CD4-positive, alpha-beta T cell treated with Interleukin-4 for 4 hours (primary cell): ENCODE measurements around the gene CRIP1.

ENCODE experiments used
- DNase-seq: peaks from one replicate; pipeline ENCODE4 v3.0.0-alpha.2; 2020

Gene CRIP1, protein sequence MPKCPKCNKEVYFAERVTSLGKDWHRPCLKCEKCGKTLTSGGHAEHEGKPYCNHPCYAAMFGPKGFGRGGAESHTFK

DNA sequence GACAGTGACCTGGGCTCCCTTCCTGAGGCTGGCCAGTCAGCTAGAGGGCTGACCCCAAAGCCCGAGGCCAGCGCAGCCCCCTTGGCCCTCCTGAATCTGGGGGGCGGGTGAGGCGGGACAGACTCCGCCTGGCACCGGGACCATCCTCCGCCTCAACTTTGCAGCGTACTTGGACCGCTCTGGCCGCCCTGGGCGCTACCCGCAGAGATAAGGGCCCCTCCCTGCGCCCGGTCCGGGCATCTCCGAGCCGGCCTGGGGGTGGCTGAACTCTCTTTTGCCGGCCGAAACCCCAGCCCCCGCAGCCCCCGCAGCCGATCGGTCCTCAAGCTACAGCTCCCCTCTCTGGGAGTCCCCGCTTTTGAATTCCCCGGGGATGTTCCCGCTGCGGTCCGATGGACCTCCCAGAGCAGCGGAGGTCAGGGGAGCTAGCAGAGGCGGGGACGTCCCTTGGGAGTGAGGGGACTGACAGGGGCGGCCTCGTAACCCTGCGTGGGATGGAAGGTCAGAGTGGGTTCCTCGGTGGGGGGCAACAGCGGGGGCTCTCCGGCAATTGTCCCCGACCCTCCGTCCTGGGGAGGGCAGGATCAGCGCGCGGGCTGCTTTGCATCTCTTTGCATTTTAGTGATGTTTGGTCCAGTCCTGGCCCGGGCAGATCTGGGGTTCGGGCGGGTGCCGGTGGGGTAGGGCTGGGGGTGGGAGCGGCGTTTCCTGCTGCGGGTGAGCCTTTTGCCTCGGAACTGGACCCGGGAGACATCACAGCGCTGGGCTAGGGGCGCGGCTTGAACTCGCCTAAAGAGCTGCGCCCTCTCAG lies at the start of gene CRIP1:
CRIP1 (plus strand) TSS at position 724 of the 811 bp plus-strand sequence. CDS start 374 bp downstream, outside the sequence.
- peak; percentile 14 for DNase-seq

- DNase-seq: no peak
Observed at GRCh38 chr14:105436891-105437722, 49.6 kb upstream of the CRIP1 start.

- no peak for DNase-seq
Observed at GRCh38 chr14:105437723-105438500, 48.8 kb upstream of the CRIP1 start.

DNA sequence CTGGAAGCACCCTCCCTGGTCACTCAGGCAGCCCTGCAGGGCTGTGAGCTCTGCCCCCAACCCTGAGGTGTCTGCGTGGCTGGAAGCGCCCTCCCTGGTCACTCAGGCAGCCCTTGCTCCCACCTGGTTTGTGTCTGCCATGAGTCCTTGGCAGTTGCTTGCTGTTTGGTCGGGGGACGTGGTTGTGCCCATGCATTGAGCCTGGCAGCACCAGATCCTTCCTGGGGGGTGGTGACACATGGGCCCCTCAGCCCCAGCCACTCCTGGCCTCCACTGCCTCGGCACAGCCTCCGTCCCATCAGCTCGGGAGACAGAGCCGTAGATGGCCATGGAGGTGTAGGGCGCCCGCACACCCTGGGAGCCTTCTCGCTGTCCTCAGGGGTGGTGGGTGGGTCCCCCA lies 47.5 kb upstream of the CRIP1 start:
- no peak for DNase-seq

DNA sequence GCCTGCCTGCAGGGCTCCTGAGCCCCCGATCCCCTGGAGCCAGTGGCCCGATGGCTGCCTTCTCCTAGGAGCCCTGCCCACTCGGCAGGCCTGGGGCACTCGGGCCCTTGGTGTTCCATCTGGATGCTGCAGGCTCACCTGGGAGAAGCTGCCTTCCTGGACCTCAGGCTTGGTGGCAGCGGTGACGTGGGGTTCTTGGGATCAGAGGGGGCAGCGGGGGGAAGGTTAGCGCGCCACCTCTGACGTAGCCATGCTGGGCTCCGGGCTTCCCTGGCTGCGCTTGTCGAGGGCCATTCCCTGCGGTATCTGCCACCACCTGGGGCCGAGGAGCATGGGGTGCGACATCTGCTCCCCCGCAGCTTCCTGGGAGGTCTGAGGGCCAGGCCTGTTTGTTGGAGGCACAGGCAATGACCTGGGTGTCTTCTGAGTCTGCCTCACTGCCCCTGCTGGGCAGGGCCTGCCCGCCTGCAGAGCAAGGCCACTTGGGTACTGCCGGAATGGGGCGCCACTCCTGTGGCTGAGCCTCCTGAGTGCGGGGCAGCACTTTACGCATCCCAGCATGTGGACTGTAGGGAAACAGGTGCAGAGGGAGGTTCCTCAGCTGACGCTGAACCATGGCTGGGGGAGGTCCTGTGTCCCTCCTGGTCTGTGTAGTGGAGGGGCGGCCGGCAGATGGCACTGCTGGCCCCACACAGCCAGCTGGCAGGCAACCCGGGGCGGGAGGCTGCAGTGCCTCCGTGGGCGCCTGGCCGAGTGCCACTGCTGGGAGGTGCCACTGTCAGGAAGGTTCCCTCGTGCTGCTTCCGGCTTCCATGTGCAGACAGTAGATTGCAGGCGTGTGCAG lies 46.8 kb upstream of the CRIP1 start:
- DNase-seq: no peak

- DNase-seq: no peak
Observed at GRCh38 chr14:105440554-105440900, 46.2 kb upstream of the CRIP1 start.

GRCh38 chr14:105440992-105441391 lies 45.7 kb upstream of the CRIP1 start:
- DNase-seq: no peak

DNA sequence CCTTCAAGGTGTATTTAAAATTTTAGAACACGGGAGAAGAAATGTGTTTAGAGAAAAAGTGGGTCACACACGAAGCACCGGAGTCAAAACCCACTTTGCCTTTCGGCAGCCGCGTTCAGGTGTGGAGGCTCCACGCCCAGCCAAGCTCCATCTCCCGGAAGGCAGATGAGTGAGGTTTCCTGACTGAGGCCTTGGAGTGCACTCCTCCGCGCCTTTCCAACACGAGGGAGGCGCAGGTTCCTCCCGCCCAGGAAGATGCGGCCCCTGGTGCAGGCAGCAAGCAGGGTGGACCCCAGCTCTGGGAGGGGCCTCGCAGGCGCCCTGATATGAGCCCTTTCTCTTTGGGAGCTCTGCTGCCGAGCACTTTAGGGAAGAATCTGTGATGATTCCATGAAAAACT lies 44.6 kb upstream of the CRIP1 start:
- DNase-seq: no peak

- no peak for DNase-seq
Observed at GRCh38 chr14:105442834-105443233, 43.9 kb upstream of the CRIP1 start.

DNA sequence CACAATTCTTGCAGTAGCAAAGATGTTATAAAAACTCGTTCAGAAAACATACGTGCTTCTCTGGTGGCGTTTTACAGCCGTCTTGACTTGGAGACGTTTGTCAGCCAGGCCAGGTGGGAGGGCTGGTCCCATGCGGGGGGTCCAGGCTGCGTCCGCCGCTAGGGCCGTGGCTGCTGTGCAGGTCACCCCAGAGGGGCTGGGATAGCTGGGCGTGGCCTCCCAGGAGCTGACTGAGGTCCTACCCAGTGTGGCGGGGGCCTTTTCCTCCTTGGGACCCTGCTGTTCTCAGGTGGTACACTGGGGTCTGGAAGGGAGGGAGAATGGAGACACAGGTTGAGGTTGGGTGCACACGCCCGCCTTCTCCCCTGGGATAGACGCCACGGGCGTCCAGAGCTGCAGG lies 41.8 kb upstream of the CRIP1 start:
- no peak for DNase-seq

GRCh38 chr14:105445290-105445689 lies 41.4 kb upstream of the CRIP1 start:
- no peak for DNase-seq

DNA sequence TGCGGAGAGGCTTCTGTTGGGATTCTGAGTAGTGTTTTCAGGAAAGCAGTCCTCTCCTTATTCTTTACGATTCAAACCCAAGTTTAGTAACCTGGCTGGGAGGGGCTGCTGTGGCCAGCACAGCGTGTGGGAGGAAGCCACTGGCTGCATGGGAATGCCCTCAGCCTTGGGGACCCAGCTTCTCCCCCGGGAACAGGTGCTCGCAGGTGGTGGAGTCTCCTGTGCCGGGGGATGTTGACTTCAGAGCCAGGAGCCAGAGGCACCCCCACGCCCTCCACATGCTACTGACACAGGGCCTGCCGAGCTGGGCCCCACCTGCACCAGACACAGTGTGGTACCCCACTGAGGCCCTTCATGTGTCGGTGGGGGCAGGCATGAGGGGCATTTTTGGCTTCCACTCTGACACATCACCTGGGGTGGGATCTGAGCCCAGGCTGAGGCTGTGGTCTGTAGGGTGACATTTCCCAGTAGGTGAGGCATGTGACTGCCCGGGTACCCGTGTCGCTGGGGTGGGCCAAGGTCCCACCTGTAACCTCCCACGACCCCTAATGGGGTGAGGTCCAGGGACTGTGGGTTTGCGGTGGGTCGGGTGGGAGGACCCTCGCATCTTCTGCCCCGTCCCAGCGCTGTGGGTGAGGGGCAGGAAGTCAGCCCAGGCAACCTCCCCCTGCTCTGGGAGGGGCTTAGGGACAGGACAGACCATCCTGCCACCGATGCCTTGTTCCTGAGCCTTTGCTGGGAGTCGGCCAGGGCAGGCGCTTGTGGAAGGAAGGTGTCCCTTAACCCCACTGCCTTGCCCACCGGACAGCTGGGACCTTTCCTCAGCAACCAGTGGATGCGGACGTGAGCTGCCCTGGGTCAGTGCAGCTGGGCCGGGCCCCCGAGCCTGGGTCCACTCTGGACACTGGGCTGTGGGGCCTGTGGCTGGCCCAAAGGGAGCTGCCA lies 40.5 kb upstream of the CRIP1 start:
- DNase-seq: no peak

- no peak for DNase-seq
Observed at GRCh38 chr14:105446971-105447370, 39.7 kb upstream of the CRIP1 start.

DNA sequence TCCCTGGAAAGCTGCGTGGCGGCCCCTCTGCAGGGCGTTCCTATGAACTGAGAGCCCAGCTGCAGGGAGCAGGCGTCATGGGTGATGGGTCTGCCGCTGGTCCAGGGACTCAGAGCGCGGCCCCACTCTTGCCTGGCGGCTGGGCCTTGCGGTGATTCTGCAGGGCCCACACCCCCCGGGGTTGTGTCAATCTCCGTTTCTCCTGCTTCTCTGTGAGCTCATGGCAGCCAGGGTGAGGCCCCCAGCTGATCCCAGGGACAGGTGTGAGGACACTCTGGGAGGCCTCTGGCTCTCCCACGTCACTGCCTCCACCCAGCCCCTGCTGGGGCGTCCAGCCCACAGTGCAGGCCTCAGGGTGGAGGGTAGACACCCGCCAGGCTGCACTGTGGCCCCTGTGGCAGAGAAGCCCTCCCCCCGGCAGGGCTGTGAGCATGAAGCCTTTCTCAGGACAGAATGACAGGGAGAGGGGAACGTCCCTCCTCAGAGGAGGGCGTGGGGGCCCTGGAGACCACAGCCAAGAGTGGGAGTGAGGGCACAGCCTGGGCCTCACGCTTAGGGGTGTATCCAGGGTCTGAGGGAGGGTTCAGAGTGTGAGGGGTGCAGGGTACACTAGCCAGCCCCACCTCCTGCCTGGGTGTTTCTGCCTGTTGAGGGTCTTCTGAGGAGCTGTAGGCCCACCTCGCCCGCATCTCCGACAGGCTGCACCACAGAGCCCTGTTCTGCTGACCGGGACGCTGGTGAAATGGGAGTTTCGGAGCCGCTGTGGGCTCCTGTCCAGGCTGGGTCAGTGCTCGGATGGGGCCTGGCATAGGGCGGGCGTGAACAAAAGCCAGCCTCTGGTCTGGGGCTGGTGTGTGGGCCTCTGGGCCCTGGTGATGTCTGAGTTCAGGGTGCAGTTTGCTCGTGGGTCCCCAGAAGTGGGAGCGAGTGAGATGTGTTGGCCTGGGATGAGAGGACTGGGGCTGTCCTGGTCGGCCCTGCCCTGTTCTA lies 38.7 kb upstream of the CRIP1 start:
- DNase-seq: no peak

DNA sequence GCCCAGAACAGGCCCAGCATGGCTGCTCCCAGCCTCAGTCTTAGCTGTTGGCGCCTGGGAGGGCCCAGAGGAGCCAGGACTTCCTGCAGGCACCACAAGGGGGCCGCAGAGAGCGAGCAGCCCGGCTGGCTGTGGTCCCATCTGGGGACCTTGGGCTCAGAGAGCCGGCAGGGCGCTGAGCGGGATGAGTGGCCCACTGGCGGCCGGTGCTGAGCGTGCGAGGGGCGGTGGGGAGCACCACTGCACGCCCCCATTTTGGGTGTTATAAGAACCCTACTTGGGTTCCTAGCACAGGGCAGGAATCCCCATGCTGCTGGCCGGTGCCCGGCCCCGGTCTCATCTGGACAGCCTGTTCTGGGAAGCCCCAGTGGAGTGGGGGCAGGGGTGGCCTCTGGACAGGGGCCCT lies 38.0 kb upstream of the CRIP1 start:
- DNase-seq: peak; percentile 69

DNA sequence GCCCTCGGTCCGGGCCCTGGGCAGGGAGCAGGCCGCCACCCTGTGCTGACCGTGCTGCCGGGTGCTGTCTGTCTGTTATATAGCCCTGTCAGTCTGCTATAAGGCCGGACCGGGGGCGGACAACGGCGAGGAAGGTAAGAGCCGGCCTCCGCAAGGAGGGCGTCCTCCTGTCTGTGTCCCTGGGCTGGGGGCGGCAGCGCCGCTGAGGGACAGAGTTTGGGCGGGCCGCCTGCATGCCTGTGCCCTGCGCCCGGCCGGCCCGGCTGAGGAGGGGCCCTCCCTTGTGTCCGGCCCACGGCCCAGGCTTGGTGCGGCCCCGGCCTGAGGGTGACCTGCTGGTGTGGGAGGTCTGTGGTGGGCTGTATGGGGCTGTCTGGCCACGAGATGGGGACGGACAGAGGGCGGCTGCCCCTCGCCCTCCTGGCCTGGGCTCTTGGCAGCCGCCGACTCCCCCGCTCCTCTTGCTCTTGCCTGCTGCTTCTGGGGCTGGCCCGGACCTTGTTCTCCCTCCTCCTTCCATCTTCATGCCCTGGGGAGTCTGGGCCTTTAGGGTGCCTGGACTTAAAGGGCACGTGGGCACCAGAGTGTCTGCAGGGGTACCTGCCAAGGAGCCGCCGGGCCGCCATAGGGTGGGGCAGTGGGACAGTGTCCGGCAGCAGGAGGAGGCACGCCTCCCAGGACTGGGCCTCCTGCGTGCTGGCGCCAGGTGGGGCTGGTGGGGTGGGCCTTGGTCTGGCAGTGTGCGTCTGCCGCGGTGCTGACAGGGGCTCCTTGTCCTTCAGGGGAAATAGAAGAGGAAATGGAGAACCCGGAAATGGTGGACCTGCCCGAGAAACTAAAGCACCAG lies 37.2 kb upstream of the CRIP1 start:
- DNase-seq: no peak

- DNase-seq: no peak
Observed at GRCh38 chr14:105450123-105450505, 36.6 kb upstream of the CRIP1 start.

DNA sequence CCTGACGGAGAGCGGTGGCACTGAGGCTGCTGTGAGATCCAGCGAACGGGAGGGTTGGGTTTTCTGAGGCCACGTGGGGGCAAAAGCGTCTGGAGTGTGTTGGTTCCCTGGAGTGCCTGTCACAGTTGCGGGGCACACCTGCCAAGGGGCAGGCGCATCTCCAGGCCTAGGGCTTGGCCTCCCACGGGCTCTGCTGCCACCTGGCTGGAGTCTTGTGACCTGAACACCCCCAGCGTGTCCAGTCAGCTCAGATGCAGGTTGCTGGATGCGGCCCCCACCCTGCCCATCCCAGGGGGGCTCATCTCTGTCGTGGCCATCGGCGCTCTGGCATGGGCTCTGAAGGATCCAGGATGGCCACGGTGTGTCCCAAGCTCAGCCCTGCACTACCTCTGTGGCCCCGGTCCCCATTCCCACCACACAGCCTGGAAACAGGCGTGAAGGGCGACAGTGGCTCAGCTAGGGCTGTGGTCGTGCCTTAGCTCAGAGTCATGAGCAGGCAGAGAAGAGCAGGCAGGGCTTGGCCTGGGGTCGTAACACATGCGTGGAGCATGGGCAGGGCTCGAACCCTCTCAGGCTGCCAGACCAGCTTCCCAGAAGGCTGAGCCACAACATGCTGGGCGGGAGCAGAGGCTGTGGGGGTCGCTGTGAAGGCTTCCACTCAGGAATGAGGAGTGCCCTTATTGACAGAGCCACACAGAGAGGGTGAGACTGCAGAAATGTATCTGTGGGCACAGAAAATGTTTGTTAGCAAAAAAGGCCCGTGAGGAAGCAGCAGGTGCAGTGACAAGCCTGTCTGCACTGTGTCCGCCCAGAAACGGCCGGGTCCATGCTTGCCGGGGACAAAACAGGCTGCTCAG lies 35.6 kb upstream of the CRIP1 start:
- DNase-seq: no peak
